ENCODE results near the gene POLR1H.

DNA sequence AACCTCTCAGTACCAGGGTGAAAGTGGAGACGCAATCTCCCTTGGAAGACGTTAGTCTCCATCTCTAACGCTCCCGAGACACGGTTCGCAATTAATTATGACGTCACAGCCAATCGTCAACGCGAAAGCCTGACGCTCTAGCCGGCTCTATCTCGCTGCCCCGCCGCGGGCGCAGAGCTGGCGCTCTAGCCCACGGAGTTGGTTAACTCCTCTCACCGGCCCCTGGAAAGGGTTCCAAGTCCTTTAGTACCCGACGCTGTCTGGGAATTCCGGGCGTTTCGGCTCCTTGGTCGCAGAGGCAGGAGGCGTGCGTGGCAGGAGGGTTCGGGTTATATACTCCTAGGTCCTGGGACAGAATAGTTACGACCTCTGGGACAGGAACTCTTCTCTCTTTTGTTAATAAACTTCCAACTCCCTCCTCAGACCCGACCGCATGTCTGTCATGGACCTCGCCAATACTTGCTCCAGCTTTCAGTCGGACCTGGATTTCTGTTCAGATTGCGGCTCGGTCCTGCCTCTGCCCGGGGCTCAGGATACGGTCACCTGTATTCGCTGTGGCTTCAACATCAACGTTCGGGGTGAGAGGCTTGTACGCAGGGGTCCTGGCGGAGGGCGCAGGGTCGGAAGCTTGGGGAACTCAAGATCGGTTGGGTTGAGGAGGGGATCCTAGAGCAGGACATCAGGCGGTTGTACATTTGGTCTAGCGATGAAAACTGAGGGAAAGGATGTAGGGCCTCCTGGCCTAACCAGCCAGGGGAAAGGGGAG lies at the start of gene POLR1H:
- no peak for TF ChIP-seq EZH2 (IDR thresholded peaks at IDR 0.05; ENCODE audit: insufficient read depth, low read length)
- TF ChIP-seq, protein P1, sequence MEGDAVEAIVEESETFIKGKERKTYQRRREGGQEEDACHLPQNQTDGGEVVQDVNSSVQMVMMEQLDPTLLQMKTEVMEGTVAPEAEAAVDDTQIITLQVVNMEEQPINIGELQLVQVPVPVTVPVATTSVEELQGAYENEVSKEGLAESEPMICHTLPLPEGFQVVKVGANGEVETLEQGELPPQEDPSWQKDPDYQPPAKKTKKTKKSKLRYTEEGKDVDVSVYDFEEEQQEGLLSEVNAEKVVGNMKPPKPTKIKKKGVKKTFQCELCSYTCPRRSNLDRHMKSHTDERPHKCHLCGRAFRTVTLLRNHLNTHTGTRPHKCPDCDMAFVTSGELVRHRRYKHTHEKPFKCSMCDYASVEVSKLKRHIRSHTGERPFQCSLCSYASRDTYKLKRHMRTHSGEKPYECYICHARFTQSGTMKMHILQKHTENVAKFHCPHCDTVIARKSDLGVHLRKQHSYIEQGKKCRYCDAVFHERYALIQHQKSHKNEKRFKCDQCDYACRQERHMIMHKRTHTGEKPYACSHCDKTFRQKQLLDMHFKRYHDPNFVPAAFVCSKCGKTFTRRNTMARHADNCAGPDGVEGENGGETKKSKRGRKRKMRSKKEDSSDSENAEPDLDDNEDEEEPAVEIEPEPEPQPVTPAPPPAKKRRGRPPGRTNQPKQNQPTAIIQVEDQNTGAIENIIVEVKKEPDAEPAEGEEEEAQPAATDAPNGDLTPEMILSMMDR (IDR thresholded peaks at IDR 0.05; ENCODE audit: insufficient read depth, low read depth, low read length) = no peak

Data from astrocyte (in vitro differentiated cells and primary cell).